HG02852 (cell line): Measurements from ENCODE around the gene ARHGAP22.

Experiments
- ATAC-seq: cut with Tn5 transposase; IDR thresholded peaks from one replicate; pipeline ENCODE4 v1.9.1; 2021; ENCODE audit warnings: mild to moderate bottlenecking, moderate library complexity; ENCODE audit not compliant: unreplicated experiment

The ARHGAP22 gene

DNA sequence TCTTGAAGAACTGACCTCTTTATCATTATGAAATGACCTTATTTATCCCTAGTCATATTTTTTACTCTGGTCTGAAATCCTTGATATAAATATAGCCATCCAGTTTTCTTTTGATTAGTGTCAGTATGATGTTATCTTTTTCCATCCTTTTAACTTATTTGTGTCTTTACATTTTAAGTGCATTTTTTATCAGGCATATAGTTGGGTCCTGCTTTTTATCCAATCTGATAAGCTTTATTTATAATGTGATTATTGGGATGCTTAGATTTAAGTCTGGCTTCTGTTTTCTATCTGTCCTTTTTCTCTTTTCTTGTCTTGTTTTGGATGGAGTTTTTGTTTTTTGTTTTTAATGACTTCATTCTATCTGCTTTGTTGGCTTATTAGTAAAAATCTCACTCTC is 119.2 kb downstream of the ARHGAP22 start:
- no peak for ATAC-seq

DNA sequence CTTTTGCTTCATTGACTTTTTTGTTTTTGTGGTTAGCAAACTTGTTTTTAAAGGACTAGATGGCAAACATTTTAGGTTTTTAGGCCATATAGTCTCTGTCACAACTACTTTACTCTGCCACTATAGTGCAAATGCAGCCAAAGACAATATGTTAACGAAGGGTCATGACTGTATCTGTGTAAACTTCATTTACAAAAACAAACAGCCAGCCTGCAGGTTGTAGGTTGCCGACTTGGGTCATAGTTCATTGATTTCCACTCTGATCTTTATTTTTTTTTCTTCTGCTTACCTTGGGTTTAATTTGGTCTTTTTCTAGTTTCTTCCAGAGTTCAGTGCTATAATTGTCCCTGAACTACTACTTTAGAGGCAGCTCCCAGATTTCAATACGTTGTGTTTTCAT is 120.0 kb downstream of the ARHGAP22 start:
- ATAC-seq: no peak

DNA sequence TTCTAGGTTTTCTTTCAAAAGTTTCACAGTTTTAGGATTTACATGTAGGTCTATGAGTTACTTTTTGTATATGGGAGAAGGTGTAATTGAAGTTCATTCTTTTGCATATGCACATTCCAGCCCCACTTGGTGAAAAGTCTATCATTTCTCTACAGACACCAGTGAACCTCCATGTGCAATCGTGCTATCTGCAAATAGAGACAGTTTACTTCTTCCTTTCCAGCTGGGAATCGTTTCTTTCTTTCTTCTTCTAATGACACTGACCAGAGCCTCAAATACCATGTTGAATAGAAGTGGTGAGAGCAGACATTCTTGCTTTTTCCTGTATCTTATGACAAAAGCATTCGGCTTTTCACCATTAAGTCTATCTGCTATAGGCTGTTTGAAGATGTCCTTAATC is 122.7 kb downstream of the ARHGAP22 start:
- no peak for ATAC-seq

DNA sequence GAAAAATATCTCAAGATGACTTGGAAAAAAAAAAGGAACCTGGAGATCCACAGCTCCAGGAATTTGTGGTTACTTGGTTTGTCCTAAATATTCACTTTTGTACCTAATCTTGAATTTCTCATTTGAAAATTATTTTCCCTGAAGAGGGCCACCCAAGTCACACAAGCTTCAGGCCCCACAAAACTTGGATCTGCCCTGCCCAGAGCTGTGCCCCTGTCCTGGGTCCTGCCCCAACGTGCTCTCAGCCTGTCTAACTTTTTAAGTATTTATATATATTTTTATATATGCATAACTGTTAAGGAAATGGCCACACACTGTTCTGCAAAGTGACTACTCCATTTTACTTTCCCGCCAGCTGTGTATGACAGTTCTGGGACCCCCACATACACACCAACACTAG is 123.5 kb downstream of the ARHGAP22 start:
- ATAC-seq: no peak

DNA sequence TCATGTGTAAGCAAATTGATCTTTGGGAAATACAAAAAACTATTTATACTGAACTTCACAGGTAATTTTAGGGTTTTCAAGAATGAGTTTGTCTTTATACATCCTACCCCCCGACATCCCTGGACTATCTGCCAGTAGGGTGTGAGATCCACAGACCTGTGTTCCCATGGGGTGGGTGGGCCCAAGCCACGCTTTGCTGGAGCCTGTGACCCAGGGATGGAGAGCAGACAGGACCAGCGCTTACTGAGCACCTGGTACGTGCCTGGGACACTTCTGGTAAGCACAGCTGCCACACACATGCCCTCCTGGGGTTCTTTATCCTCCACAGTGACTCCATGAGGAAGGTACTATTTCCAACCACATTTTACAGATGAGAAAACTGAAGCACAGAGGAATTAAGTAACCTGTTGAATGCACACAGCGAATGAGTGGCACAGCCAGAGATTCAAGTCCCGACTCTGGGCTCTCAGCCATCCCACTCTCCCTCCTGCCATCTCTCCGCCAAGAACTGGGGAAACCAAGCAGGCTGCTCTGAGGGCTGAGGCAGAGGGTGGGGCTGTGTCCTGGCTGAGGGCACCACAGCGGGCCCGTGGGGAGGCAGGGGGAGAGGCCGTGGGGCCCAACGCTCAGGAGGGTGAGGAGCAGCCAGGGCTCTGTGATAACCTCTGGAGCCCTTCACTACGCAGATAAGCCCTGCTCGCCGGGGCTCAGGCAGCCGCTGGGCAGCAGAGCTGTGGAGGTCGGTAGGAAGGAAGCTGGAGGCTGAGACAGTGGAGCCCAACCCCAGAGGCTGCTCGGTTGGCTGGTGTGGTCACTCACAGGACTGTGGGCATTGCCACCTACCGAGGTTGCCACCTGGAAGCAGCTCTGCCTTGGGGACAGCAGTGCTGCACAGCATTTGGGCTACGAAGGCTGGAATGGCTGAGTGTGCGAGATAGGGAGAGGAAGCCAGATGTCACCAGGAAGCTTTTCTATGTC is 124.2 kb downstream of the ARHGAP22 start:
- no peak for ATAC-seq

DNA sequence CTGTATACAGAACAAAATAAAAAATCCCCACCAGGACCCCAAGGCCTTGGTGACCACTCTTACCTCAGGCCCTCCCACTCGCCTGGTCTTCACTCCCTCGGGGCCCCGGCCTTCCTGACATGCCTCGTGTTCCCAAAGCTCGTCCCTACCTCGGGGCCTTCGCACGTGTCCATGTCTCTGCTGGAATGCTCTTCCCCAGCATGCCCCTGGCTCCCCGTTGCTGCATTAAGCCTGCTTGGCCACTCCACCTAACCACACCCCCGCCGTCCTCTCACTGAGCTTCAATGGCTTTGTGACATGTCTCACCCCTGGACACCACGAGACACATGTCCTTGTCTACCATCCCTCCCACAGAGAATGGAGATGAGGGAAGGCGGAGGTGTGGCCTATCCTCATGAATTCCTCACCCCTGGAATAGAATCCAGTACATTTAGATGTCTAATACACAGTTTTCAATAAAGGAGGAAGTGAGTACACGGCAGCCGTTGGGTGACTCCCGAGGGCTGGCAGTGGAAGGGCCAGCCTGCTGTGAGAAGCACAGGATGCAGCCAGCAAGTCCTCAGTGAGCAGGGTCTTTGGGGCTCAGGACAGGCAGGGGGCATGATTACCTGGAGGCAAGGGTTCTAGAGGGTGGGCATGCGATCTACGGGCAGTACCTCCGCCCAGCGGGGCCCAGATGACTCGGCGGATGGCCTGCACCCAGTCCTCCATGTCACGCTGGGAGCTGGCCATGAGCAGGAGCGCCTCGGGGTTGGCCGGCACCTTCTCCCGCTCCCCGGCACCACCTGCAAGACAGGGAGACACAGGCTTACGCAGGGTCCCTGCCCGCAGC is 125.7 kb downstream of the ARHGAP22 start:
- ATAC-seq: no peak

DNA sequence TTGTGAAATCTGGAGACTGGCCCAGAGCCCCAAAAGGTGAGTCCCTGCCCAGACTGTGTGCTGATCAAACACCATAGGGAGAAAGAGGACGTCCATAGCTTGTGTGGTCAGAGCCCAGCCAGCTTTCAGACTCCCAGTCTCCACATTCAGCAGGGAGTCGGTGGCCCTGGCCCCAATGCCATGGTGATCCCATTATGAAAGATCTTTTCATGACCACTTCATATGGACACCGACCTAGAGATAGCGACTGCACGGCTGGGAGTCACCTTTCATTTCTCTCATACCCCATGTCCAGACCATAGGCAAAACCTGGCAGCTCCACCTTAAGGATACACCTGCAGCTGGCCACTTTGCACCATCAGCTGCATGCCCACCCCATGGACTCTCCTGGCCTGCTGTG is 126.4 kb downstream of the ARHGAP22 start:
- no peak for ATAC-seq

DNA sequence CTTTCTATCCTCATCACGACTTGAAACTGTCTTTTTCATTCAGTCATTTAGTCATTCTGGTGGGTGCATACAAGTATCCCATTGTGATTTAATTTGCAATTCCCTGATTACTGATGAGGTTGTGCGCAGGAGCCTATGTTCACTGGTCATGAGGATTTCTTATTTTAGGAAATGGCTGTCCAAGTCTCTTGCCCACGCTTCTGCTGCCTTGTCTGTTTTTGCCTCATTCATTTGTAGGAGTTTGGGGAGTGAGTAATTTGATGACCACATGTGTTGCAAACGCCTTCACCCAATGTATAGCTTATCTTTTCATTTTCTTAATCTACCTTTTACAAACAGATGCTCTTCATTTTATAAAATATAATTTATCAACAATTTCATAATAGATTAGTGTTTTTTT is 127.3 kb downstream of the ARHGAP22 start:
- ATAC-seq: no peak

DNA sequence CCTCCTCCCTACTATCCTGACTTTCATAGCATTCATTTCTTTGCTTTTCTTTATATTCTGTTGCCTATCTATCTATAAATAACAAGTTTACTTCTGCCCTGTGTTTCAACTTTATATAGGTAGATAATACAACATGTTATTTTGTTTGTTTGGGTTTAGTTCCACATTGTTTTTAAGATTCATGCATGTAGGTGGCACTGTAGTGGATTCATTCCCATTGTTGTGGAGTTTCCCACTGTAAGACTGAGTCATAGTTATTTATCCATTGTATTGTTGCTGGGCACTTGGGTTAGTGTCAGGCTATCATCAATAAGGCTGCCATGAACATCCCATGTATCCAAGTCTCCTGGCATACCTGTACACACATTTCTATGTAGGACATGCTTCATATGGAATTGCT is 127.7 kb downstream of the ARHGAP22 start:
- ATAC-seq: no peak

DNA sequence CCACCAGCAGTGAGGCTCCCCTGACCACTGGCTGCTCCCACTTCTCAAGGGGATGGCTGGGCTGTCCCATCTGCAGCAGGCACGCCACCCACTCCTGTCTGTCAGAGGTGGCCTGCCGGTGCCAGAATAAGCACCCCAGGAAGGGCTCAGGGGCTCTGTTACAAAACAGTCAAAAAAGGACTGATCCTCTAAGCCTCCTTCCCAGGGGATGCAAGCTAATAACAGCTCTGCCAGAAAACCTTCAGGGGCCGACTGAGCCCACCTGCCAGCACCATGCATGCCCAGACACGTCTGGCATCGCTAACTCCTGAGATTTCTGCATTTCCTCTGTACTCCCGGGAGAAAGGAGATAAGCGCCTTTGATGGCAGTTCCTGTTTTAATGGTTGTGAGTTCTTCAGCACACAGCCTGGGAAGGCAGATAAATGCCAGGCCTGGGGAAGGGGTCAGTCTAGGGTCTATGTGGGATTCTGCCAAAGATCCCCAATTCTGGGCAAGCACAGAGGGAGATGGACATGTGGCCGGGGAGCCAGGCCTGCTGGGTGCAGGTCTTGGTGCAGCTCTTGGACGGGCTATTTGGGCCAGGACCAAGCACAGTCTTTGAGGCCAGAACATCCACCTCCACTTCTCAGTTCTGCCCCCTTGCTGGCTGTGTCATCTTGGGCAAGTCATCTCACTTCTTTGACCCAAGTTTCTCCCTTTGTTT is 128.4 kb downstream of the ARHGAP22 start:
- no peak for ATAC-seq

DNA sequence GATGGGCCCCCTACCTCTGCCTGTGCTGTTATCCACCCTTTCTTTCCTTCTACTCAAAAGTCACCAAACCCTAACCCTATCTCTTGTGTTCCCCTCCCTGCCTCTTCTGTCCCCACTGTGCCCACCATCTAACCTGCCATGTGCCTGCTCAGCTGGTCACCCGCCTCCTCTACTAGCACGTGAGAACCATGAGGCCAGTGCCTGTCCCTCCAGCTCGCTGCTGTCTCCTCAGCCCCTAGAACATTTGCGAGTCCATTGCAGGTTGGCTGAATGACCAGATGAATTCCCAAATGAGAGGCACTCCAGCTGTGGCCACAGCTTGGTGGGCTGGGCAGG is 129.0 kb downstream of the ARHGAP22 start:
- no peak for ATAC-seq

DNA sequence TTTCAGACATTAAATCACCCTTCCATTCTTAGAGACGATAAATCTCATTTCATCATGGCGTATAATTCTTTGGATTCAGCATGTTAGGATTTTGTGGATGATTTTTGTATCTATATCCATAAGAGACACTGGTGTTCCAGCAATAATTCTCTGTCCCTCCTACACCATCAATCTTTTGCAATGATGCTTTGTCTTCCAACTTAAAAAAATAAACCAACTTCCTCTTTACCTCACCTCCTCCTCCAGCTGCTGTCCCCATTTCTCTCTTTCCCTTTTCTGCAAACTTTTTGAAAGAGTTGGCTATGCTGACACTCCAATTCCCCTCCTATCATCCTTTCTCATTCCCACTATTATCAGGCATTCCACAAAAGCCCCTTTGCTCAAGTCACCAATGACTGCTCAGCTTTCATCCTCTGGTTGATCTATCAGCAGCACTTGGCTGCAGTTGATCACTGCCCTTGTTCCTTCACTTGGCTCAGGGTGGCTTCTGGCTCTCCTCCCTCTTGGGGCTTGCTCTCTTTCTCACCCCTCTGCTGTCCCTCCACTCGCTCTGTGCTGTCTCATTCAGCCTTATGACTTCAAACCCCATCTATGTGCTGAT is 130.0 kb downstream of the ARHGAP22 start:
- no peak for ATAC-seq

DNA sequence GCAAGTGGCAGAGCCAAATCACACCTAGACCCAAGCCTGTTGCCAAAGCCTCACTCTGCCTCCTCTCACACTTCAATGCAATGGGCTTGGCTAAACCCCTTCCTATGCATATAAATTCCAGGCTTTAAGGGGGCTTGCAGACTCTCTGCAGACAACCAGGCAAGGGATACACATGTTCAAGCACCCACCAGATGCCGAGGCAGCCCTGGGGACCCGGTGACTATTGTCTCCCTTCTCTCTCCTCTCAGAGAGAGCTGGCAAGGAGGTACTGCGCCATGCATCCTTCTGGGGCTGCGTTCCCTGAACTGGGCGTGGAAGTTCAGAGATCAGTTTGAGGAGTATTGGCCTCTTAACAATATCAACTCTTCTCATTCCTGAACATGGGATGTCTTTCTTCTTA is 131.2 kb downstream of the ARHGAP22 start:
- ATAC-seq: no peak

DNA sequence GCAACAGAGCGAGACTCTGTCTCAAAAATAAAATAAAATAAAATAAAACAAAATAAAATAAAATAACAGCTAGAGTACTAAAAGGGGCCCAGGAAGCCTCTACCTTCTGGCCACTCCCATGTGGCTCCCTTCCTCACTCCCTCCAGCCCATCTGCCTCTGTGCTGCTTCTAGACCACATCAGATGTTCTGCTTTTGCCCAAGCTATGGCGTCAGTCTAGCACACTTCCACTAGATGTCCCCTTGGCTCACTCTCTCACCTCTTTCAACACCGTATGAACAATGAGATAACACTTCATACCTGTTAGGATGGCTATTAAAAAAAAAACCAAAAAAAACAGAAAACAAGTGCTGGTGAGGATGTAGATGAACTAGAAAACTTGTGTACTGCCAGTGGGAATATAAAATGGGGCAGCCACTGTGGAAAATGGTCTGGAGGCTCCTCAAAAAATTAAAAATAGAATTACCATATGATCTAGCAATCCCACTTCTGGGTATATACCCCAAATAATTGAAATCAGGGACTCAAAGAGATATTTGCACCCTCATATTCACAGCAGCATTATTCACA is 132.3 kb downstream of the ARHGAP22 start:
- ATAC-seq: no peak

DNA sequence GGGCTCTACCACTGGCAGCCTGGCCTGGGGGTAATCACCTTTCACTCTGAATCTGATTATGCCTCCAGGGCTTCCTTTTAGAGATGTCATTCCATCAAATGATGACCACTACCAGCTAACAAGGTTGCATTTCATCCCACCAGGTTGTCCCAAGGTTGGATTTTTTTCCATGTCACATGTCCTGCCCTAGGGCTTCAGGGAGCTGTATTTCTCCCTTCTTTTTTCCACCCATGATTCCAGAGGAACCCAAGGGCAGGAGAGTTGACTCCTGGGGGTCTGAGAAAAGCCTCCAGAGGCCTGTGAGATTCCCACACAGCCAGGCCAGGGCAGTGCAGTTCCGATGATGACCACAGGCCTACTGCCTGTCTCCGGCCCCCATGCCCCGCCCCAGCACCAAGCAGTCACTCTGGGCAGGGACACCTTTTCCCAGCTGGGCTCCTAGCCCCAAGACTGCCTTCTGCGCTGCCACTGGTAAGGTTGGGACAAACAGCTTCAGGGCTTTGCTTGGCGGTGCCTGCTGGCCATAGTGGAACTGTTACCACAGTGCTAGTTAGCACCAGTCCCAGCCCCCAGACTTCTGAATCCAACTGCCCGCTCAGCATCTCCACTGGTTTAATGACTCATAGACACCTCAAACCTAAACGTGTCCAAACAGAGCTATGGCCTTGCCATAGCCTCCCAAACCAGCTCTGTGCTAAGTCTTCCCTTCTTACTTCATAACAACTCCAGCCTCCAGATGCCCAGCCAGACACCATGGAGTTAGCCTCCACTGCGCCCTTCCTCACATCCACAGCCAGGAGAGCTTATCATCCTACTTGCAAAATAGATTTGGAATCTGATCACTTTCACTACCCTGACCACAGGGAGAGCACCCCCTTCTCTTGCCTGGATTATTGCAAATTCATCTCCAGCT is 133.7 kb downstream of the ARHGAP22 start:
- no peak for ATAC-seq

DNA sequence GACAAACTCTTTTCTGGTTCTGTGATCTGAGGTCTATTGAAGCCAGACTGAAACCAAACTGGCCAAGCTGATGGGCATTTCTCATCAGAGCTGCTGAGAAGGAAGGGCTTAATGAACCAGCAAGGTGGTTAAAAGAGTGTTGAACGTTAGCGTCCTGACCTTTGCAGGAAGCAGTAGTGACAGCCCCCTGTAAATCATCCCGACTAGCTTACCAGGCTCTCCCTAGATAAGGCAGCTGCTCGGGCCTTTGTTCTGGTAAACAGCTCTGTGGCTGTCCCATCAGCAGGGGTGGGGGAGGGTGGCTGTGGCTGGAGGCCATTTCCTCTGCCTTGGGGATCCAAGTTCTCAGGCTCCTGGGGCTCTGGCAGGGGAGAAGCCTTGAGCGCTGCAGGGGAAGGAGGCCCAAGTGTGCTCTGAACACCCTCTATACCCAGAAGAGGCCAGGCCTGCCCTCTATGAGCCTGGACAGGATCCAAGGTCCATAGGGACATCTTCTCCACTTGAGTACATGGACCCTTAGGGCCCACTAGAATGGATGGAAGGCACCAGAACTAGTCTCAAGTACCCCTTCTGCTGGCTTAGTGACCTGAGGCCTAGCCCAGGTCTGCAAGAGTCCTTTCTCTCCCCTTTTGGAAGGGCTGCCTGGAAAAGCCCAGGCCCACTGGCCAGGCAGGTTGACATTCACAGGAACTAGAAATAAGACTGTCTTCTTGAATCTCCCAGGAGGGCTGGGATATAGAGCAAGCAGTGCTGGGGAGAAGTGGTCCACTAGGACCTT is 134.6 kb downstream of the ARHGAP22 start:
- no peak for ATAC-seq

DNA sequence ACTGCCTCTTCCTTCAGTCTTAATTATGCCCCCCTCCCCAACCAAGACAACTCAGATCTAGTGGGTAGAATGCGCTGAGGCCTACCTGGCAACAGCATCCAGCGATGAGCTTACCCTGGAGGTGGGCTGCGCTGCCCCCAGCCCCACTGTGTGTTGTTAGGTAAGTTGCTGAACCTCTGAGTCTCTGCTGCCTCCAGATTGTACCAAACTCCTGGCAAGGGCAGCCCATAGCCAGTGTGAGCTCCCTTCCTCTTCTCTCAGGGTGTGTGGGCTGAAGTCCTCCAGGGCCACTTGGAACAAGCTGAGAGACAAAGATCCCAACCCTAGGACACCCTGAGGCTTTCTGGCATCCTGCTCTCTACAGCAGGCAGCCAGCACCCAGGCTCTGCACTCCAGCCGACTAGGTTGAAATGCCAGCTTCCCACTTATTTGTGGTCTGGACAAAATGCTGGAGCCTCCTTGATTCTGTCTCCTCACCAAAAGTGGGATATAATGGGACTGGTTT is 135.3 kb downstream of the ARHGAP22 start:
- ATAC-seq: no peak

DNA sequence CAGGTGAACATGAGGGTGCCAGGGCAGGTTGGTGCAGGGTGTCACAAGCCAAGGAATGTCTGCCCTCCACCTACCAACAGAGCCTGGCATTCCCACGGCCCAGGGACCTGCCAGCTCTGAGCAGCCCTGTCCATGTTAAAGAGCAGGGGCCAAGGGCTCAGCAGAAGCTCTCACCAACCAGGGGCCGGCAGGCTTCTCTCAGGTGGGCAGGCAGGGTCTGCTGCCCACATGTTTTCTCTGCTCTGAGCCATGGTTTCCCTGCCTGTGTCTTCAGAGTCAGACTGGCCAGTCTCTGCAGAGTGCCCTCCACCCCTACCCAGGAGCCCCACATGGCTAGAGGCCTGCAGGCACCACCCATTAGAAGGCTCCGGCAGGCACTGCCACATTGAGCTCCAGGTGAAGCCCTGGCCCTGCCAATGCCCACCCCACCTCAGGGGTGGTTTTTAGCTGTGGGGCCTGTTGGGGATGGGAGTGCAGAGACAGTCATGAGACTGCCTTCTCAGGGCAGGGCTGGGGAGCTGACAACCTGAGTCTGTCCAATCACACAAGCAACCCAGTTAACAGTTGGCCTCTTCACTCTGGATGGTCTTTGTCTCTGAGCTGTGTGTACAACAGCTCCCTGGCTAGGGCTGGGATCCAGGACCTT is 135.9 kb downstream of the ARHGAP22 start:
- ATAC-seq: no peak
